Aorta (tissue), 5 donors: ENCODE measurements around the gene PRKN. TPM values are rescaled to one million over a fixed set of nuclear protein-coding genes. Genes with fewer than 3 reads are reported as not detected.
"Not testable (repeated sequence)": the region's sequence is repeated elsewhere in the genome, so short reads cannot be mapped to it uniquely, and the experiment has no call there.

ENCODE experiments used
- ATAC-seq: fragments of 200-7000 bp; cut with Tn5 transposase; one replicate; pipeline ENCODE4 v1.9.1; 2022; ENCODE audit warnings: moderate library complexity; ENCODE audit not compliant: low FRiP score
- DNase-seq, 2 donors: peaks; one replicate each; pipeline ENCODE4 v3.0.0-alpha.2; 2020
- H3K27ac ChIP-seq, 2 donors: one replicate each; pipeline ENCODE4 v1.5.1; 2013; ENCODE audit warnings: low read length in 2 of 2, mild to moderate bottlenecking in 2 of 2, moderate library complexity in 2 of 2, control low read depth in 1 of 2, inconsistent platforms in 1 of 2, low read depth in 1 of 2
- H3K27me3 ChIP-seq, 2 donors: one replicate each; pipeline ENCODE4 v1.6.1; 2013; ENCODE audit warnings: control low read depth in 1 of 2, low read length in 1 of 2, mild to moderate bottlenecking in 1 of 2, moderate library complexity in 1 of 2; ENCODE audit not compliant: insufficient read depth in 2 of 2, control insufficient read depth in 1 of 2
- H3K36me3 ChIP-seq, 2 donors: one replicate each; pipeline ENCODE4 v1.6.1; 2013; ENCODE audit warnings: control low read depth in 1 of 2, low read length in 1 of 2, mild to moderate bottlenecking in 1 of 2; ENCODE audit not compliant: insufficient read depth in 2 of 2, control insufficient read depth in 1 of 2
- H3K4me1 ChIP-seq, 2 donors: one replicate each; pipeline ENCODE4 v1.6.1; 2013; ENCODE audit warnings: low read length in 2 of 2, control low read depth in 1 of 2, mild to moderate bottlenecking in 1 of 2, moderate library complexity in 1 of 2; ENCODE audit not compliant: insufficient read depth in 2 of 2, control insufficient read depth in 1 of 2
- H3K4me3 ChIP-seq, 2 donors: one replicate each; pipeline ENCODE4 v1.5.1; 2013; ENCODE audit warnings: low read length in 2 of 2, control low read depth in 1 of 2, mild to moderate bottlenecking in 1 of 2
- H3K9me3 ChIP-seq: one replicate; pipeline ENCODE4 v1.6.1; 2013; ENCODE audit warnings: mild to moderate bottlenecking, low read length; ENCODE audit not compliant: control insufficient read depth
- WGBS, 2 donors: extraction: QIAGEN DNeasy Blood & Tissue Kit; methylation state at CpG; one replicate each; pipeline ENCODE4 v1.1.7; 2013; 5-methylcytosine and 5-hydroxymethylcytosine counted together
- intact Hi-C, 2 donors: fragments of 100-400 bp; cut with DNase I; formaldehyde crosslinking; loops; one replicate each; pipeline versions ENCODE4 v1.14.2 to v1.15.0; 2022
- polyA plus RNA-seq, 2 donors: library from polyadenylated mRNA; stranded (reverse); fragments of 200-250 nt; gene quantifications; one replicate each; pipeline ENCODE4 v1.2.3, GENCODE V29; 2013
- total RNA-seq, 2 donors: library from RNA; stranded (reverse); fragmentation: NEBNext Ultra II Directional; extraction: Animal tissue kit (Norgen Biotek cat#: 25700); gene quantifications; one replicate each; pipeline ENCODE4 v1.2.1, GENCODE V29; 2021
- donor health status: healthy with polysubstance abuse.
- donor health status: Bipolar disorder and iron deficiency.
- donor health status: DM: no; HTN: no; CAD: no.
- donor health status: DM: no; HTN: no; CAD: no.
- donor health status: DM: yes; HTN: yes; CAD: no.

PRKN gene
- total and polyA plus RNA-seq, 4 donors, result 1.0 to 17.3 (median 5.7) TPM

DNA sequence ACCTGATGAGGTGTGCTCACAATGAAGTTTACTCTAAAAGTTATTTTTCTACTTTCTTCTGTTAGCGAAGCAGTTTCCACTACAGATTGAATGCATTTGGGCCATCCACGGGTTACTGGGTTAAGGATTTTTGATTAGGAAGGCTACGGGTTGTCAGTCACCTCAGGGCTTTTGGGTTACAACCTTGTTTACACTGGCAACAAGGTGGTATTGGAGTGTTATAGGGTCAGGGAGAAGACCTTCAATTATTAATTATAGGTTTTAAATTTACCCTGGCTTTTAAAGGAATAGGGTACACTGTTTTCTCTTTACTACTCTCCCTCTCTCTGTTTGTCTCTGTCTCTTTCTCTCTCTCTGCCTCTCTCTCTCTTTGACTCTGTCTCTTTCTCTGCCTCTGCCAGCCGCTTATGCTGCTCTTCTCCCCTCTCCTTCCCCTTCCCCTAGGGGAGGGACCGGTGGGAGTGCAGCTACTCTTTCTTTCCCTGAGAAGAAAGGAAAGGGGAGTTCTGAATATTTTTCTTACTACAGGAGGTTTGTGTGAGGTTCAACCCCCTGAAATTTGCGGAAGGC, 1413.5 kb downstream of the PRKN start:
- Histone ChIP-seq H3K4me3 (no peak overlapping the region), H3K9me3 (no peaks in the 10 kb centered on the region), H3K36me3 (no peaks in the 10 kb centered on the region), H3K27me3 (no peaks in the 10 kb centered on the region), H3K4me1 (no peaks in the 10 kb centered on the region), H3K27ac (no peak overlapping the region)
- intact Hi-C loops, result no loop called here
- DNase-seq, result no peak
- no peak for ATAC-seq
- 86 to 87% methylated on average over 6 of the region's 6 CpGs for WGBS, 2 donors

DNA sequence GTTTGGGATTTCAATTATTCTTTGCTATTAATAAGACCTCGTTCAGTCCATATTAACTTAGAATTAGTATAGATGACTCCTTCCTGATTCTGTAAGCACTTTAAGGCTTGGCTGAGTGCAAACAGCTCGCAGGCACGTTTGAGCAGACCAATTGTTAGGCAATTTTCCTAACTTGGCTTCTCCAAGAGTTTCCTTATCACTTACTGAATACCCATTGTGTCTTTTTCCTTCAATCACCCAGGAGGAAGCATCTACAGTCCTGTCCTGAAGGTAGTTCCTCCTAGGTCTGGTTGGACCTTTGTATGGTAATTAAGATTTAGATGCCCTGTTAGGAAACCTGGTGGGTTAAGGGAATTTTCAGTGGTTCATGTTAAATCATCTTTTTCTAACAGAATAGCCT, 1414.1 kb downstream of the PRKN start:
- intact Hi-C loops, H3K9me3 ChIP-seq, DNase-seq, H3K4me1 ChIP-seq, H3K27me3 ChIP-seq, H3K27ac ChIP-seq, H3K4me3 ChIP-seq, H3K36me3 ChIP-seq, ATAC-seq: not testable (repeated sequence)
- 64 to 72% methylated on average over 3 of the region's 3 CpGs for WGBS, 2 donors

DNA sequence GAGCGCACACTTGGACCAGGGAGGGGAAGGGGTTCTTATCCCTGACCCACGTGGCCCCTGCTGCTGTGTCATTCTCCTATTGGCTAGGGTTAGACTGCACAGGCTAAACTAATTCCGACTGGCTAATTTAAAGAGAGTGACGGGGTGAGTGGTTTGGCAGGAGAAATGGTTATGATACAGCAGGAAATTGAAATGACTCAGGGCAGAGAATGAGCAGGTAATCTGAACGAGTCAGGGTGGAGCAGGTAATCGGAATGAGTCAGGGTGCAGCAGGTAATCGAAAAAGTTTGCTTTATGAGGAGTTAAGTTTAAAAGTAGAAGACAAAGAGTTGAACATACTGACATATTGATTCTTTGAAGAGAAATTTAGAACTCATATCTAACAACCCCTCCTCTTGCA, 1417.8 kb downstream of the PRKN start:
- DNase-seq, H3K4me1 ChIP-seq, ATAC-seq, H3K9me3 ChIP-seq, H3K36me3 ChIP-seq, H3K27me3 ChIP-seq, H3K4me3 ChIP-seq, intact Hi-C loops, H3K27ac ChIP-seq: not testable (repeated sequence)
- 78 to 84% methylated on average over 7 of the region's 7 CpGs for WGBS, 2 donors

DNA sequence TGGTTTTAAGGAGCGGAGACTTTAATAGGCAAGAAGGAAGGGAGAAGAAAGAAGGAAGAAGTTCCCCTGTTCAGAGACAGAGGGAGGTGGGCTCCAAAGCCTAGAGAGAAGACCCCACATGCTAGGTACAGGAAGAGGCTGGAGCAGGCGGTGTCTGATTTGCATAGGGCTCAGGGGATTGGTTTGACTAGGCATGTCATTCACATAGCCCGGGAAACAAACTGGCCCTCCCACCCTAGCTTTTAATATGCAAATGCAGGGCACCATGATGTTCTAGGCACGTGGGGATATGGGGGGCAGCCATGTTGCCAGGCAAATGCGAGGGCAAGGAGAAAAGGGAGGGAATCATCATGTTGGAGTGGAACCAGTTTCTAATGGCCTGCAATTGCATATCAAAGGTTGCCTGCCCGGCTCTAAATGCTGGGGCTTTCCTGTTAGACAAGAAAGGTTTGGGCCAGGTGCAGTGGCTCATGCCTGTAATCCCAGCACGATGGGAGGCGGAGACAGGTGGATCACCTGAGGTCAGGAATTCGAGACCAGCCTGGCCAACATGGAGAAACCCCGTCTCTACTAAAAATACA, 1419.4 kb downstream of the PRKN start:
- no peak for DNase-seq
- H3K27ac ChIP-seq, result no peak overlapping the region
- no peak for ATAC-seq

DNA sequence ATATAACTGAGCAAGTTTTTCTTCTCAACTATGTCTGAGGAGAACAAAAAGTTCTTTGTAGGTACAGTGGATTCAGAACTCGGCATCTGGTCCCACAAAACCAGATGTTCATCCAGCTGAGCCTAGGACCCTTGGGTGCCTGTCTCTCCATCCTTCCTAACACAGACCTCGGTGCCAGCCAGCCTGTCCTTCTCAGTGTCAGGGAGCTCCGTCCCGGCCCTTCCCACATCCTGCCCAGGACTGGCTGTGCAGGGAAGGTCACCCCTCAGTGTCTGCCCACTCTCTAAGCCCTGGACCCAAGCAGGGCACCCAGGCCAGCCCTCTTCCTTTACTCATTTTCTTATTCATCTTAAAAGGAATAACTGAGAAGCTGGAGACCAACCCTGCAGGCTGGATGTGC, 1421.7 kb downstream of the PRKN start:
- intact Hi-C loops, result no loop called here
- H3K36me3 ChIP-seq, result no peaks in the 10 kb centered on the region
- no peaks in the 10 kb centered on the region for H3K9me3 ChIP-seq
- H3K4me3 ChIP-seq, result no peak overlapping the region
- no peak for ATAC-seq
- H3K27me3 ChIP-seq, result no peaks in the 10 kb centered on the region
- DNase-seq, result no peak
- H3K4me1 ChIP-seq, result no peaks in the 10 kb centered on the region
- no peak overlapping the region for H3K27ac ChIP-seq
- WGBS, 2 donors, result 73 to 84% methylated on average over 4 of the region's 4 CpGs

More for the DNA sequence above, 1419.4 kb downstream of the PRKN start:
- intact Hi-C loops, result no loop called here
- Histone ChIP-seq H3K9me3 (no peaks in the 10 kb centered on the region), H3K36me3 (no peaks in the 10 kb centered on the region), H3K4me1 (no peaks in the 10 kb centered on the region), H3K4me3 (no peak overlapping the region), H3K27me3 (no peaks in the 10 kb centered on the region)
- 79 to 81% methylated on average over 10 of the region's 10 CpGs for WGBS, 2 donors

DNA sequence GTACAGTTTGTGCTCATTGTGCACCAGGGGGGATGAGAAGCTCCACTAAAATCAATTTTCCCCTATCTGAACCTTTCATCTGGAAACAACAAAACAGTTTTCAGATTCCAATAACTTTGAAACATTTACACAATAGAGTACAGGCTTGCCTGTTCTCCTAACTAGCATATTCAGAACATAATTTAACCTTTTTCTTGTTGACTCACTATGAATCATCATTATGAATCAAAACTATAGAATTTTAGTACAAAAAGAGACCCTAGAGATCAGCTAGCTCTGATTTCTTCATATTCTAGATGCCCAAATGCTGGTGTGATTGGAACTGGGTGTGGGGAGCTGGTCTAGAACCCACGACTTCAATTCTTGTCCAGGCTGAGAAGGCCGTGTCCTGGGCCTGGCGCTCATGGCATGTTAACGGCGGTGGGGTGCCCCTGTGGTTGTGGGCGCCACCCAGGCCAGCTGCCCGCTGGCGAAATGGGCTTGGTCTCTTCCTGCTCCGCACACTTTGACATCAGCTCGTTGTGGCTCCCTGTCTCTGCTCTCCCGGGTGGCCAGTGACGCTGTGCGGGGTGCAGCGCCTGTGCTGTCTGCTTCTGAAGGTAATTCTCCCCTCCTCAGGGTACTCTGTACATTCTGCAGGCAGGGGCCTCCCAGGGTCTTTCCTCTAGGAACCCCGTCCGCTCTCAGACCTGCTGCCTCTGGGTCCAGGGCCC, 1423.8 kb downstream of the PRKN start:
- ATAC-seq (no peak), DNase-seq (no peak)
- 95 to 96% methylated on average over 16 of the region's 16 CpGs for WGBS, 2 donors

DNA sequence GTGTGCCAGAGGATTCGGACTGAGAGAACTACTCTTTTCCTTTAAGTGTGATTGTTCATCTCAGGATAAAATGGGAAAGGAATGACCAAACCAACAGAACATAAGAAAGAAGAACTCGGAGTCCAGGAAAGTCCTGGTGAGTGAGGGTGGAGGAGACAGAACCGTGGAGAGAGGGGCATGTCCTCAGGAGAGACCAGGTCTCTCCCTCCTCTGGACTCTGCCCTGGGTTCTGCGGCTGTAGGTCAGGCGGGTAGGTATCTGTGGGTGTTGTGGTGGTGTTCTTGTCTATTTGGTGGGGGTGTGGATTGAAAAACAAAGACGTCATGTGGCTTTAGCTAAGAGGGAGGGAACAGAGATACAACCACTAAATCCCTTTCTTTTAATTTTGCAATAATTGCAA, 1424.6 kb downstream of the PRKN start:
- Histone ChIP-seq H3K4me3 (no peak overlapping the region), H3K27me3 (no peaks in the 10 kb centered on the region), H3K27ac (no peak overlapping the region), H3K36me3 (no peaks in the 10 kb centered on the region), H3K9me3 (no peaks in the 10 kb centered on the region), H3K4me1 (no peaks in the 10 kb centered on the region)
- DNase-seq (no peak), ATAC-seq (no peak)
- 84 to 89% methylated on average over 6 of the region's 6 CpGs for WGBS, 2 donors
- intact Hi-C loops, result no loop called here

More for the DNA sequence above, 1423.8 kb downstream of the PRKN start:
- no peaks in the 10 kb centered on the region for H3K4me1 ChIP-seq
- no peak overlapping the region for H3K4me3 ChIP-seq
- no peaks in the 10 kb centered on the region for H3K27me3 ChIP-seq
- H3K27ac ChIP-seq, result no peak overlapping the region
- intact Hi-C loops, result no loop called here
- H3K36me3 ChIP-seq, result no peaks in the 10 kb centered on the region
- H3K9me3 ChIP-seq, result no peaks in the 10 kb centered on the region

DNA sequence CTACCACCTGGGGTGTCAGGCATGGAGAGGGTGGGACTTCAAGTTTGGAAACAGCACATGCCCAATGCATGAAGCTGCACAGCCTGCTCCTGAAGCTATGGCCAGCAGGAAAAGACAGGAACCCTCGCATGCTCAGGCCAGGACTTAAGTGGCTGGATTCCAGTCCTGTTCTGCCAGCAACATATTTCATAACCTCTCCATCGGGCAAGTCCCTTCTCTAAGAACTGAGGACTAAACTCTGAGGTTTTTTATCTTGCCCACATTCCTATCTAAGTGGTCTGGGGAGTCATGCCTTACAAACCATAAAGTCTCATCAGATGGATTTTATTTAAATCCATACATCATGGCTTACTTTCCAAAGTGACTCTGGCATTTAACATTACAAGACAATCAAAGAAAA, 1426.2 kb downstream of the PRKN start:
- whole genome bisulfite sequencing, 2 donors, result 0 to 10% methylated on average over 2 of the region's 2 CpGs
- Histone ChIP-seq H3K9me3 (no peaks in the 10 kb centered on the region), H3K4me1 (no peaks in the 10 kb centered on the region), H3K4me3 (no peak overlapping the region), H3K36me3 (no peaks in the 10 kb centered on the region), H3K27me3 (no peaks in the 10 kb centered on the region), H3K27ac (no peak overlapping the region)
- intact Hi-C loops, result no loop called here
- ATAC-seq, result peak; percentile 78
- no peak for DNase-seq

DNA sequence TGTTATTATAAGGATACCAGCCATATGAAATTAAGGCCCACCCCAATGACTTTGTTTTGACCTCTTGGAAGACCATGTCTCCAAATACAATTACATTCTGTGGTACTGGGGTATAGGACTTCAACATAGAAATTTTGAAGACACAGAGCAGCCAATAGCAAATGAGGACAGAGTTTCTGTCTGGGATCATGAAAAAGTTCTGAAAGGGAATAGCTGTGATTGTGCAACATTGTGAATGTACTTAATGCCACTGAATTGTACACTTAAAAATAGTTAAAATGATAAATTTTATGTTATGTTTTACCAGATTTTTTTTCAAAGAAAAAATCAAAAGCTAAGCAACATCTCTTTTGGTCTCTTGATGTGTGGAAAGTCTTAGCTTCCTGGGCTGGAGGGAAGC, 1426.7 kb downstream of the PRKN start:
- DNase-seq (no peak), ATAC-seq (peak; percentile 60)
- intact Hi-C loops, result no loop called here
- no peaks in the 10 kb centered on the region for H3K27me3 ChIP-seq
- no peaks in the 10 kb centered on the region for H3K4me1 ChIP-seq
- no peaks in the 10 kb centered on the region for H3K9me3 ChIP-seq
- no peak overlapping the region for H3K4me3 ChIP-seq
- no peaks in the 10 kb centered on the region for H3K36me3 ChIP-seq
- no peak overlapping the region for H3K27ac ChIP-seq
